ENCODE data around the gene DUSP7.

Gene DUSP7

DNA sequence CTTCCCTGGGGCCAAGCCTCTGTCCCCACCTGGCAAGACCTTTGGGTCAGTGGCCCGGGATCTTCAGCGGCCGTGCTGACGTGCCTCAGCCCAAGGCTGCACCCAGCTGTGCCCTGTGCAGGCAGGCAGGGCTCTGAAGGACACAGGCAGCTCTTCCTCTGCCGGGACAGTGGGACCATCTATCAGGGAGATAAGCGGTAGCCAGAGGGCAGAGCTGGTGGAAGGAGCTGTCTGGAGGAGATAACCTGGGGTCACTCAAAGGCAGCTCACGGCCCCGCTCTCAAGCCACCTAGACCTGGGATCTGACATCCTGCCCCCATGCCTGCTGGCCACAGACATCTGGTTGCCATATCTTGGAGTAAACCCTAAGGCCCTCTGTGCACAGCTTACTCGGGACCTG, 27.3 kb downstream of the DUSP7 start:
- DNase-seq (ENCODE audit: low read depth, low spot score): no peak

DNA sequence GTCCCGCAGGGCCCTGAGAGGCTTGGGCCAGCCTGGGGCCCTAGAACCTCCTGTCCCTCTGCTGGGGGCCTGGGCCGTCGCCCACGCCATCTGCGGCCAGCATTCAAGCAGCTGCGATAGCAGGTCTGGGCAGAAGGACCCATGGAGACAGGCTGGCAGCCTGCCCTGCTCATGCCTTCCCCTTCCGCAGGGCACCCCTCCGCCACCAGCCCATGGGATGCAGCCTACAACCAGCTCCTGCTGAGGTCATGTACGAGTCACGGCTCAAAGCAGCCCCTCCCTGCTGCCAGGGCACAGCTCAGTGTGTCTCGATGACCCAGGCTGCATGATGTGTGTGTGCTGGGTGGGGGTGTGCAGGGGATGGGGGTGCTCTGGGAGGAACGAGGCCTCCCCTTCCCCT, 27.8 kb downstream of the DUSP7 start:
- DNase-seq (ENCODE audit: low read depth, low spot score): no peak

DNA sequence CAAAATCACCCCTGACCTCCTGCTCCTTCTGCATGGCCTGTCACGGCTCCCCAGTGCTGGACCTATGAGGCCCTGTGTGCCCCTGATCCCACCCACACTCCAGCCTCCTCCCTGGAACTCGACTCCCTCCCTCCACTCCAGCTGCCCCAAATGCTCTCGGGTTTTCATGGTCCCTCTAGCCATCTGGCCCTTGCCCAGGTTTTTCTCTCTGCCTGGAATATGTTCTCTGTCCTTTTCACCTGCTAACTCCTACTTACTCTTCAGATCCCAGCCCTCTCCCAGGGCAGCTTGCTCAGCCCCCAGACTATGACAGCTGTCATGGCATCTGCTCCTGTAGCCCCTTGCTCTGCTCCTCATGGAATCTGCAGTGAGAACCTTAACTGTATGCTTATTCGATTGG, 30.3 kb downstream of the DUSP7 start:
- no peak for DNase-seq (ENCODE audit: low read depth, low spot score)

DNA sequence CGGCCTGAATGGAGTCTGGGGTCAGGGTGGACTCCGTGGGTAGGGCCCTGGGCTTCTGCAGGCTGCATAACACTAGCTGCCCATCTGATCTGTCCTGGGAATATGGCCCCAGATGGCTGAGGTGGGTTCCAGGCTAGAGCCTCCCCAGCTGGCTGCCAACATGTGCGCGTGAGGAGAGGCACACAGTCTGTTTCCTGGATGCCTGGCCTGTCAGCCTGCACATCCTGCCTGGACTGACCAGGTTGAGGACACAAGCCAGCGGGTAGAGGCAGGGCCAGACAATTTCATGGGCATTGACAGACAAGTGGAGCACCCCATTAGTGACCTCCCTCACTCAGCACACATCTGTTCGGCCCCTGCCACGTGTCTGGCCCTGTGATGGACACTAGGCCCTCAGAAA, 30.9 kb downstream of the DUSP7 start:
- DNase-seq (ENCODE audit: low read depth, low spot score): no peak

DNA sequence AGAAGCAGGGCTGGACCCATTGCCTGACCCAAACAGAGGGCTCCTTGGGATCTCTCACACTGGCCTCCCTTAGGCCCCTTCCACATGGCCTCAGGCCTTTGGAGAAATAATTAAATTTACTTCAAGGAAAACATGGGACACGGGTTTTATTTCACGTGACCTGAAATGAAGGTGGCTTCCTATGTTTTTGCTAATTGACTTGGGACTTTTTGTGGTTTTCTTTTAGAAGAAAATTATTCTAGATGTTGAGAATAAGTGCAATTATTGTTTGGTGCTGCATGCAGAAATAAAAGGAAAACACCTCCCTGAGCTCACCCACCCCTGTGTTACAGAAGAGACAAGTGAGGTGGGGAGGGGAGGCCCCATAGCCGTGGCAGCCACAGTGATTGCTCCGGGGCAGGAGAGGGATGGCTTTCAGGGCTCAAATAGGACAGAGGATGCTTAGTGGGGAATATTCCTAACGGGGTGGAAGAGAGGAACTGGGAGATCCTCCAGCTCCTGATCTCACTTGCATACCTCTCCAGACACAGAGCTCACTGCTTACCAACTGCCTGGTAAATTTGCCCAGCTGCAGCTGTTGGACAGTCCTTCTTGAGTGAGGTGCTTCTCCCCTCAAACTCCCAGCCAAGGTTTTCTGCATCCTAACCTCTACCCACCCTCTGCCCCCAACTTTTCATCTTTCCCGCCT, 31.5 kb downstream of the DUSP7 start:
- DNase-seq (ENCODE audit: low read depth, low spot score): no peak

DNA sequence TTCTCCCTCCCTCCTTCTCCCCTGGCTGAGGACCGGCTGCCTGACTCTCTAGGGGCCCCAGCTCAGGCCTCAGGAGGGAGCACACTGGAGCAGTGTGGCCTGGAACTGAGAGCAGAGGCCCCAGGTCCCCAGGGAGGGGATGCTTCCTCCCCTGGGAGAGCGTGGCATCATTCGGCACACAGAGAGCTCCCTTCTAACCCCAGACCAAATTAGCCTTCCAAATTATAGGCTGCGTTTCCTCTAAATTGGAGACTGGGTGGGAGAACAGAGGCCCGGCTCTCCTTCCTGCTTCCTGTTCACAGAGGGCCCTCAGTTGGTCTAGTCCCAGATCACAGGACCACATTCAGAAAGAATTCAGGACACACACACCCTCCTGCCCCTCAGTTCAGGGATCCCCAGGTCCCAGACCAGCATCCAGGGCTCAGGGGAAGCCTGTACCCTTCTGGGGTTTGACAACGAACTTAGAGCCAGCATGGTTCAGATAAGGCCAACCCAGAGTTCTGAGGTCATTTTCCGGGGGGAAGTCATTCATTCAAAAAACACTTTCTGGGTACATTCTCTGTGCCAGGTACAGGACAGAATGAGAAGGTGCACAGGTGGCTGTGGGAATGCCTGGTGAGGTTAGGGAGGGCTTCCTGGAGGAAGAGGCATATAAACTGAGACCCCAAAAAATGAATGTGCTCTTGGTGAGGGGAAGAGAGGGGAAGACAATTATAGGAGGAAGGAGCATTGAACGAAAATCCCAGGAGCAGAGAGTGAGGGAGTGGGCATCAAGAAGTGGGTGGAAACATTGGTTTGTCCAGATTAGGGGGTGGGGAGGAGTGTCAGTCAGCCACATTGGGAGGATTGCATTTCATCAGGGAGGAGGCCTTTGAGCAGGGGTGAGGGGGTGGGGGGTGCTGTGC, 32.3 kb downstream of the DUSP7 start:
- DNase-seq (ENCODE audit: low read depth, low spot score): no peak

DNA sequence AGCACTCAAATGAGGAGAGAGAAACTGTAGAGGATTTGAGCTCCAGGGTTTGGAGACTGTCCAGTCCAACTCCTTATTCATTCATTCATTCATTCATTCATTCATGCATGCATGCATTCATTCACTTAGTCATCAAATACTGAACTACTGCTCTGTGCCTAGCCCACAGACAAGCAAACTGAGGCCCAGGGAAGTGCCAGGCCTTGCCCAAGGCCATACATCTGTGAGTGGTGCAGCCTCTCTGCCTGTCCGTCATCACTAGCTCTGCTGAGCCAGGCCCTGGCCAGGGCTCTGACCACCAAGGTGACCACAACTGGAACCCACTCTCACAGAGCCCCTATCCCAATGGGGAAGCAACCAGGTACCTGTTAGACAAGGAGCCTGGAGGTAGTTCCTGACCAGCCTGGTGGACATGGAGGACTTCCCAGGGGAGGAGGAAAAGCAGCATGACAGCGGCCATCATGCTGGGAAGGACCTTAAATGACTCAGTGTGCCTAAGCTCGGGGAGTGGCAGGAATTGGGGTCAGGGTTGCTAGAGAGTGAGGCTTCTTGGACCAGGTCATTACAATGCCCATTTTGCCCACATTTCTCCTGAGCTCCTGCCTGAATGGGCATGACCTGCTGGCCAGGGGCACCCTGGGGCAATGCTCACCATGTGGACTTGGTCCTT, 33.1 kb downstream of the DUSP7 start:
- no peak for DNase-seq (ENCODE audit: low read depth, low spot score)

DNA sequence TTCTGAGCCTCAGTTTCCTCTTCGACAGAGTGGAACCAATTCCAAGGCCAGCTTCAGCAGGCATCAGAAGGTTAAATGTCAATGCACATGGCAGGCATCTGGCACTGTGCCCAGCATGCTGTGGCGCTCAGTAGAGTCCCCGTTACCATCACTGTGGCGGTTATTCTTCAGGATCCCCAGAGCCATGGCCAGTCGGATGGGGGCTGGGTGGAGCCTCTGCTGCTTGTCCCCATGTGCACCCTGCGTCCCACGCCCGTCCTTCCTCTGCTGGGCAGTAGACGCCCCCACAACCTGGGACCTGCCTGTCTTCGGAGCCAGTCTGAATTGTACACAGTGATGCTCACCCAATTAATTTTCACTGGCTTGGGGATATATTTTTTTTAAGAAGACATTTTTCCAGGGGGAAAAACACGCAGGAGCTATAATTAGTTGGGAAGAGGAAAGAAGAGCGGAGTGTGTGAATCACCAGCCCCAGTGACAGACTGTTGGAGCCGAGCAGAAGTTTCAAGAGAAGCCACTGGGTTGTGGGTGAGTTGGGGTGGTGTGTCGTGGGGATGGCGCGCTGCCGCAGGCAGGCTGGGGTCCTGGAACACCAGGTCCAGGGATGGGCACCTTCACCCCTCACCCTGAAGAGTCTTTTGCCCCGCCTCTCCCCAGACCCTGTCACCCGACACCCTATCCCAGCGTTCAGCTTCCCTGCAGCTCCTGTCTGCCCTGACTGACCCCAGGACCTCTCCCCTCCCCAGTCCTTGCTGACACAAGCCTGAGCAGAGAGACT, 33.9 kb downstream of the DUSP7 start:
- DNase-seq (ENCODE audit: low read depth, low spot score): no peak

DNA sequence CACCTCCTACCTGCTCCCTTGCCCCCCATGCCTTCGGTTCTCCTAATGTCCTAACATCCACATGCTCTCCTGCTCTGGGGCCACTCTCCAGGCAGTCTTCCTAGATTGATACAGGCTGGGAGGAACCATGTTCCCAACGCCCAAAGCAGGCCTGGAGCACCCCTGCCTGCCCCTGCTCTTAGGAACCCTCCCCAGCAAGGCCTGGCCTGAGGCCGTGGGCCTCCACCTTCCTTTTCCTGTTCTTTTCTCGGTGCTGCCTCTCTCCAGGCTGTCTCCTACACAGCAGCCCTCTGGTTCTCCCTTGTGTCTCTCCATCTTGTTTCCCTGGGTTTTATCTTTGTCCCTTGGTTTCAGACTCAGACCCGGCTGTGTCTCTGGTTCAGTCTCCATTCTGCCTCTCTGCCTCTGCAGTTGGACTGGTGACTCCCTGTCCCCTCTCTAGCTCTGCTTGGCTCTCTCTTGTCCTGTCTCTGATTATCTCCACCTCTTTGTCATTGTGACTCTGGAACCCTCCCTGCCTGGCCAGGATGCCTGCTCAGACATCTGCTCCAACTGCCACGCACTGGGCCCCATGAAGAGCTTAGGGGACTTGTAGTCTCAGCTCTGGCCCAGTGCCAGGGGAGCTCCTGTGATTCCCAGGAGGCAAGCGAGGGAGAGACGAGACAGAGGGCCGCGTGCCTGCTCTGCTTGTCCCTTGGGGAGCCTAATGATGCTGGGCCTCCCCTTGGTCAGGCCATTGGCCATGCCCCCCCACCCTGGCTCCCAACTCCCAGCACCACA, 34.7 kb downstream of the DUSP7 start:
- DNase-seq (ENCODE audit: low read depth, low spot score): no peak

DNA sequence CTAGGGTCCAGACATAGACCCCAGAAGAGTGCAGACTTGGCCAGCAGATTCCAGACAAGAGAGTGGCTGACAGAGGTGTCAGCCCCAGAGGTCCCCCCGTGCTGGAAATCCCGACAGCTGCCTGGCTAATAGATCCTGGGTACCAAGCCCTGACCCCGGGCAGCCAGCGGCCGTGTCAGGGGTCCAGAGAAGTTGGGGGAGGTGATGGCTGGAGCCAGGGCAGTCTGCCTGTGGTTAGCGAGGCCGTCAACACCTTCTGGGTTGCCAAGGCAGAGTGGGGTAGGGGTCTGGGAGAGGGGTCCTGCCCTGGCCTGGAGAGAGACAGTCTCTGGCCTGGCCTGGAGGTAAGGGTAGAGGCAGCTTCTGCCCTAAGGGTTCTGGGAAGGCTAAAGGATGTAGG, 35.6 kb downstream of the DUSP7 start:
- DNase-seq (ENCODE audit: low read depth, low spot score): no peak

DNA sequence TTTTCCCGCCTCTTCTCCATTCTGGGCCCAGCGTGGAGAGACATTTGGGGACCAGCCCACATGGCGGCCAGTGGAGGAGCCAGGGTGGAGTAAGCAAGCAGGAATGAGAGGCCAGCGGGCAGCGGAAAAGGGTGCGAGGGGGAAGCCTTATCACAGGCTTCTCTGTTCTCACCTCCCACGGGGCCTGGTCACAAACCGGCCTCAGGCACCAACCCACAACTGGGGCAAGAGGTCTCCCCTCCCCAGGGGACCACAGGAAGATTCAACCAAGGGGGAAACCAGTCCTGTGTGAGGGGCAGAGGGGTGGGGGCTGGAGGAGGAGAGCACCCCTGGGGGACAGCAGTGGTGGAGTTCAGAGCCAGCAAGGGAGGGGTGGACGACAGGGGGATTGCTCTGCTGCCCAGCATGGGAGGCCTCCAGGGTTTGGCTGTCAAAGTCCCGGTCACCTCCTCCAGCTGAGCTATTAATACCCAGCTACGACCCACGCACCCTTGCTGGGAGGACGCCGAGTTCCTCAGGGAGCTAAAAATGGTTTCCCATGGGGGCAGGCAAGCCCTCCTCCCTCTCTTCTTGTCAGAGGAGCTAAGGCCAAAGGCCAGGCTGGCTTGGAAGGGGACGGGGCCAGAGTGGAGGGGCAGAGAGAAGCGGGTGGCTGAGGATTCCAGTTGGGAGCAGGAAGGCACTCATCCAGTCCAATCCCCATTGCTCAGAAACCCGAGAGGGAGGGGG, 36.9 kb downstream of the DUSP7 start:
- no peak for DNase-seq (ENCODE audit: low read depth, low spot score)

DNA sequence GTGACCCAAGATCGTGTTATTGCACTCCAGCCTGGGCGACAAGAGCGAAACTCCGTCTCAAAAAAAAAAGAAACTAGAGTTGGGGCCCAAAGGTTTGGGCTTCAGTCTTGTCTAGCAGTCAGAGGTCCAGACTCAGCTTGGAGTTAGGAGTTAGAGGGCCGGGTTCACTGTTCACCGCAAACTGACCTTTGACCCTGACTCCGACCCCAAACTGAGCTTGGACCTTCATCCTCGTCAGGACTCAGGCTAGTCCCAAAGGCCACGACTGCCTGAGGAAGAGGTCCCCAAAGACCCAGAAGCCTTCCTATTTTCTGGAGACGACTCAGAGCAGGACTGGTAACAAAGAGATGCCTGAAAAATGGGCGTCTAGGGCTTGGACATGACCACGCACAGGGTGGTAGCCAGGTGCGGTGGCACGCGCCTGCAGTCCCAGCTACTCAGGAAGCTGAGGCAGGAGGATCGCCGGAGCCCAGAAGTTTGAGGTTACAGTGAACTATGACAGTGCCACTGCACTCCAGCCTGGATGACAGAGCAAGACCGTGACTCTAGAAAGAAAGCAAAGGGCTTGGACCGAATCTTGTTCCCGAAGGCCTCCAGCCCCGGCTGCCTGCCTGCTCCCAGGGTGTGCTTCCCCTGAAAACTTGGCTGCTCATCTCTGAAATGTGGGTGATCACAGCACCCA, 37.9 kb downstream of the DUSP7 start:
- DNase-seq (ENCODE audit: low read depth, low spot score): no peak

DNA sequence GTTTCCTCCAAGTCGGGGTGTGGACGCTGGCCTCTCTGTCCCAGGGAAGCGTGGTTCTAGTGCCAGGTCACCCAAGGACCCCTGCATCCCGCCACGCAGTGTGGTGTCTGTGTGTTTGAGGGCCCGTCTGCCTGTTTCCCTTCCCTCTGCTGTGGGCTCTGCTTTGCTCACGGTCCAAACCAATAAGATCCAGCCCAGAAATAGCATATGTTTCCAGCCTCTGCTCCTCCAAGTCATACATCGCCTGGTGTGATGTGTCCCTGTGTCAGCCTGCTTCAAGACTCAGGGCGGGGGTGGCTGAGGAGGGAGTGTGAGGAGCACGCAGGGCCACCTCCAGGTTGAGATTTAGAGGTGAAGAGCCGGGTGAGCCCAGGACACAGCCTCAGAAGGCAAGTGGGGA, 38.8 kb downstream of the DUSP7 start:
- DNase-seq (ENCODE audit: low read depth, low spot score): no peak

DNA sequence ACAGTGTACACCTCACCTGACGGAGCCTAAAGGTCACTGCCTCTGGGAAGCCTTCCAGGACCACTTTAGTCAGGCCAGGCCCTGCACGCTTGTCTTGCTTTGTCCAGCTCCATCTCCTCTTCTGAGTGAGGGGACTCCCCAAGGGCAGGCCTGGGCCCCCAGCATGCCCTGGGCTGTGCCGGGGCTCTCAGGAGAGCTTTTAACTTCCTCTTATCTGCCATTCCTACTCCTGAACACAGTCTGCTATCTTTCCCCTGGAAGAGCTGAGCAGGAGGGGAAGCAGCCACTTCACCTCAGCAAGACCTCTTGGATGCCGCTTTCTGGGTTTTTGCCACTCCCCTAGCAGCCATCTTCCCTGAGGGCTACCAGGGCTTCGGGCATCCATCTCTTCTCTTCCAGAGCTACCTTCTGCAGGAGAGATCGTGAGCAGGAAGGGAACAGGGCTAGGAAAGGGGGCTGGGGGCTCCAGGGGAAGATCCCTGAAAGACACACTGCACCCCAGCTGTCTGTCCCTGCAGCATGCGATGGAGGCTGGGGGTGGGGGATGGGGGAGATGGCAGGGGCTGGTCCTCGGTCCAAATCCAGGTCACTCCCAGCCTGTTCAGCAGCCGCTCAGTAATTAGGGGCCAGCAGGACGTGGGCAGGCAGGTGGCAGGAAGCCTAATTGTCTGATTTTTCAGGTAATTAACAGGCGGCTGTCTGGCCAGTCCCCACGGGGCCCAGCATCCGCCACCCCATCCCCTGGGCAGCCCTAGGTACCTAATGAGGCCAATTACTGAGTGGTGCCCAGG, 40.7 kb downstream of the DUSP7 start:
- DNase-seq (ENCODE audit: low read depth, low spot score): no peak

DNA sequence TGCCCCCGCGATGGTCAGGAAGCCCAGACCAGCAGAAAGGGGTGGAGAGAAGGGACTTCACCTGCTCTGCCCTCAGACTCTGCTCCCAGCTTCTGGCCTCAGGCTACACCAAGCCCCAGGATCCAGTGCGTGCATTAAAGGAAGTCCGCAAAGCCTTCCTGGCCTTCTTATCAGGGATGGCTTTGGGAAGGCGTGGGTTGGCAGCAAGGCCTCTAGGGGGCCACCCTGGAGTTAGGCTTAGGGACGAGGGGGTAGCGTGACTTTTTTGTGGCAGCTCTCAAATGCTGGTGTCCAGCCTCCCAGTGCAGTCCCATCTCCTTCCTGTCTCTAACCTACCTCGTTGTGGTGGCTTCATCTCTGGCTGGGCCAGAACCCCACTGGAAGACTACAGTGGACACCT, 41.8 kb downstream of the DUSP7 start:
- no peak for DNase-seq (ENCODE audit: low read depth, low spot score)

DNA sequence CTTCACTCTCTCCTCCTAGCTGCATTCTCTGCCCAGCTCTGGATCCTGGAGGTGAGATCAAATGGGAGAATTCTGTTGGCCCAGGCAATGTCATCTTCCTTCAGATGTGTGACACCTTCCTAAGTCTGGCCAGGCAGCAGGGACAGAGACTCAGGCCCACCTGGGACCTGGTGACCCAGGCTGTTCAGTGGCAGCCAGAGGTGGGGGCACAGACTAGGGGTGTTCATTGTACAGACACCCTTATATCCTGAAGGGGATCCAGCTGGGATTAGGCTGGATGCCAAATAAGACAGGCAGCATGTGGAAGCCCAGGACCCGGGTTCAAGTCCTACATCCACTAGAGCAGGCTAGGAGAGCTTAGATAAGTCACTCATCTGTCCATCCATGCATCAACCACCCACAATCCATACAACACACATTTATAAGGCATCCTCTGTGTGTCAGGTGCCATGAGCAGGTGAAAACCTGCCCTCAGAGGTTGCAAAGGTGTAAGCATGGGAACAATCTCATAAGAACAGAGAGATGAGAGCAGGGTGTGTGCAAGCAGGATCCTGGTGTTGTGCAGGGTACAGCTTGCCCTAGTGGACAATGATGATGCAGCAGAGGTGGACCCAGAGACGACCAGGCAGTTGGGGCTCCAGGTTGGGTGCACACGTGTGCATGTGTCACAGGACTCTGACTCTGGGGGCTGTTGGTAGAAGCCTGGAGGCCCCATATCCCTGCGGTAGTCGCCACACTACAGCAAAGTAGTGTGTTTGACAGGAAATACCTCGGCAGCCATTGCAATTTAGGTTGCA, 42.4 kb downstream of the DUSP7 start:
- DNase-seq (ENCODE audit: low read depth, low spot score): no peak

DNA sequence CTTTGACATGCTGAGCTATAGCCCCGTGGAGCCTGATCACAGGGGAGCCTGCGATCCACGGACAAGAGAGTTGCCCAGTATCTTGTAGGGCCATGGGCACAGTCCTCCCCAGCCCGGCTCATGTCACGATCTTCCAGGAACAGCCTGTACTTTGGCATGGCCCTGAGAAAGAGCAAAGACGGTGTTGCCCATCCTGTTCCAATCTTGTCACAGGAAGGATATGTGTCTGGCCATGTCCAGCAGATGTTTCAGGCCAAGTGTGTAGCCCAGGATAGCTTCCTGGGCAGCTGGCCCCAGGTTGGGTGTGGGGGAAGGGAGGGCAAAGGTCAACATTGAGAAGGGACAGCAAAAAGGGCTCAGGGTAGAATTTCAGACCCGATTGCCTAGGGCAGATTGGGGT, 43.7 kb downstream of the DUSP7 start:
- no peak for DNase-seq (ENCODE audit: low read depth, low spot score)

DNA sequence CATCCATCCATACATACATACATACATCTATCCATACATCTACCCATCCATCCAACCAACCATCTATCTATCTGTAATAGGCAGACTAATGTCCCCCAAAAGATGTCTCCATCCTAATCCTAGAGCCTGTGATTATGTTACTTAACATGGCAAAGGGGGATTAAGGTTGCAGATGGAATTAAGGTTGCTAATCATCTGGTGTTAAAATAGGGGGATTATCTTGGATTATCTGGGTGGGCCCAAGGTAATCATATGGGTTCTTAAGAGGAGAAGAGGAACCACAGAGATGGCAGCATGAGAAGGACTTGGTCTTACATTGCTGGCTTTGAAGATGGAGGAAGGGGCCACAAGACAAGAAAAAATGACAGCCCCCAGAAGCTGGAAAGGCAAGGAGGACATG, 45.9 kb downstream of the DUSP7 start:
- DNase-seq (ENCODE audit: low read depth, low spot score): no peak
